Measurements from ENCODE around the gene APRT.

GRCh38 chr16:88761830-88762229, 49.9 kb downstream of the APRT start:
- TF ChIP-seq POLR2AphosphoS5 (IDR thresholded peaks at IDR 0.05) (no peak), CTCF (IDR thresholded peaks at IDR 0.05) (no peak)
